Smooth muscle cell (in vitro differentiated cells): ENCODE measurements around the gene RERE. TPM values are rescaled to one million over a fixed set of nuclear protein-coding genes. Genes with fewer than 3 reads are reported as not detected.

Experiments
- DNase-seq: peaks from one replicate; lab custom pipeline; 2025; ENCODE audit not compliant: unreplicated experiment; lab: John Stamatoyannopoulos, UW
- H2AFZ ChIP-seq: fragments of 200-600 bp; sonication (generic); 2 replicates; pipeline ENCODE4 v1.6.0; 2016; ENCODE audit warnings: antibody characterized with exemption, low read depth, mild to moderate bottlenecking
- H3F3A ChIP-seq: fragments of 200-600 bp; sonication (generic); 2 replicates; pipeline ENCODE4 v1.6.0; 2017; ENCODE audit warnings: antibody characterized with exemption, low read depth
- H3K27ac ChIP-seq: fragments of 200-600 bp; sonication (generic); 2 replicates; pipeline ENCODE4 v1.5.1; 2016; ENCODE audit warnings: low read depth, mild to moderate bottlenecking
- H3K27me3 ChIP-seq: fragments of 200-600 bp; sonication (generic); 2 replicates; pipeline ENCODE4 v1.6.1; 2016; ENCODE audit warnings: low read depth, mild to moderate bottlenecking
- H3K36me3 ChIP-seq: fragments of 200-600 bp; sonication (generic); 2 replicates; pipeline ENCODE4 v1.5.1; 2016; ENCODE audit warnings: low read depth
- H3K4me1 ChIP-seq: fragments of 200-600 bp; sonication (generic); 2 replicates; pipeline ENCODE4 v1.5.1; 2016; ENCODE audit warnings: low read depth
- H3K4me2 ChIP-seq: fragments of 200-600 bp; sonication (generic); 2 replicates; pipeline ENCODE4 v1.6.0; 2016; ENCODE audit warnings: mild to moderate bottlenecking
- H3K4me3 ChIP-seq: fragments of 200-600 bp; sonication (generic); 2 replicates; pipeline ENCODE4 v1.5.1; 2016; ENCODE audit warnings: mild to moderate bottlenecking
- H3K79me2 ChIP-seq: fragments of 200-600 bp; sonication (generic); 2 replicates; pipeline ENCODE4 v1.6.0; 2016; ENCODE audit warnings: low read depth, mild to moderate bottlenecking
- H3K9ac ChIP-seq: fragments of 200-600 bp; sonication (generic); 2 replicates; pipeline ENCODE4 v1.6.0; 2016; ENCODE audit warnings: low read depth
- H3K9me3 ChIP-seq: fragments of 200-600 bp; sonication (generic); replicated peaks from 2 replicates; pipeline ENCODE4 v1.5.1; 2016; ENCODE audit warnings: low read depth
- H4K20me1 ChIP-seq: fragments of 200-600 bp; sonication (generic); 2 replicates; pipeline ENCODE4 v1.6.0; 2016; ENCODE audit warnings: low read depth
- WGBS: methylation state at CpG from one replicate; pipeline ENCODE4 v1.1.7; 2016; ENCODE audit warnings: low lambda C conversion rate; 5-methylcytosine and 5-hydroxymethylcytosine counted together
- polyA plus RNA-seq: library from polyadenylated mRNA; unstranded; fragments of >200 nt; fragmentation: Nextera tagmentation; extraction: Ambion mirVana; gene quantifications from 2 replicates; pipeline ENCODE4 v1.2.1, GENCODE V29; 2016
- total RNA-seq: library from RNA; depleted of rRNA; stranded (reverse); fragments of >200 nt; gene quantifications from 2 replicates; pipeline ENCODE4 v1.2.3, GENCODE V29; 2014
- TF ChIP-seq, protein P1 (sequence below): fragments of 200-600 bp; sonication (generic); IDR thresholded peaks from 2 replicates; pipeline ENCODE4 v1.5.1; 2017; ENCODE audit warnings: borderline replicate concordance, mild to moderate bottlenecking, antibody characterized with exemption; ENCODE audit not compliant: insufficient read depth, poor library complexity, severe bottlenecking

RERE gene
- 59.2 and 64.0 TPM in 2 replicates for total RNA-seq
- polyA plus RNA-seq, result 45.6 and 70.7 TPM in 2 replicates

DNA sequence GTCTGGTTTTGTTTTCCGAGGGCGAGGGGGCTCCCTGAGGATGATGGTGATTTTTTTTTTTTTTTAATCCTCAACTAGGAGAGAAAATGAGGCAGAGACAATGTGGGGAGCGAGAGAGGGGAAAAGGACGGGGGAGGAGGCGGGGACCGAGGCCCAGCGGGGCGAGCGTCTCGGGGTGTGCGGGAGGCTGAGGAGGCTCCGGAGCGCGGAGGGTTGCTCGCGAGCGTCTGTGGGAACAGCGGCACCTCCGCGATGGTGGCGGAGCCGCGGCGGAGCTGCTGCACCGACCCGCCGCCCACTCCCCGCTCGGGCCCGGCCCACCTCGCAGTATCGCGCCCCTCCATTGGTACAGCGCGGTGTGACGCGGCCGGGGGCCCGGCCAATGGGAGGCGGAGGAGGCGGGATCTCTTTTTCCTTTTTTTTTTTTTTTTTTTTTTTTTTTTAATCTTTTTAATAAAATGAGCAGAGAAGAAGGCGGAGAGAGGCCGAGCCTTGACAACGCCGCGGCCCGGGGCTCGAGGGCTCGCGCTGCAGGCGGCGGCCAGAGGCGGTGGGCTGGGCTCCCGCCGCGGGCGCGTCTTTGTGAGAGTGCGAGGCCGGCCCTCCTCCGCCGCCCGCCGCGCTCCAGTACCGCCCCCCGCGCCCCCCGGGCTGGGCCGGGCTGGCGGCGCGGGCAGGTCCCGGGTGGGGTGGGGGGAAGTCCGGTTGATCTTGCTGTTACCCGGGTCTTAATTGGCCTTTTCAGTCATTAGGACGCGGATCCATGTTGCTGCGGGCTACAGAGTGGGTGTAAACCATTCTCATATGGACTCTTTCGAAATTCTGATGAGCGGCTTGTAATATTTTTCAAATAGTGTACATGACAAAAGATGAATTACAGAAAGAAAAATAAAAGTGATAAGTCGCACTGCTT lies at the start of gene RERE:
Gene RERE, minus strand, starts transcription at position 229 of the 913 bp plus-strand sequence.
- Histone ChIP-seq H4K20me1 (peaks cover 26% of the 10 kb centered on the region), H3K9me3 (no peaks in the 10 kb centered on the region), H3K27me3 (no peaks in the 10 kb centered on the region), H3K4me2 (peak within 1 kb of the TSS; percentile 99), H3K79me2 (peaks cover 47% of the 10 kb centered on the region), H2AFZ (peak within 1 kb of the TSS; percentile 87), H3K27ac (peak within 1 kb of the TSS; percentile 92), H3K9ac (peak within 1 kb of the TSS; percentile 96), H3K4me3 (peak within 1 kb of the TSS; percentile 99), H3K4me1 (peaks cover 37% of the 10 kb centered on the region), H3K36me3 (no peaks in the 10 kb centered on the region), H3F3A (peaks cover 34% of the 10 kb centered on the region)
- TF ChIP-seq, protein P1, sequence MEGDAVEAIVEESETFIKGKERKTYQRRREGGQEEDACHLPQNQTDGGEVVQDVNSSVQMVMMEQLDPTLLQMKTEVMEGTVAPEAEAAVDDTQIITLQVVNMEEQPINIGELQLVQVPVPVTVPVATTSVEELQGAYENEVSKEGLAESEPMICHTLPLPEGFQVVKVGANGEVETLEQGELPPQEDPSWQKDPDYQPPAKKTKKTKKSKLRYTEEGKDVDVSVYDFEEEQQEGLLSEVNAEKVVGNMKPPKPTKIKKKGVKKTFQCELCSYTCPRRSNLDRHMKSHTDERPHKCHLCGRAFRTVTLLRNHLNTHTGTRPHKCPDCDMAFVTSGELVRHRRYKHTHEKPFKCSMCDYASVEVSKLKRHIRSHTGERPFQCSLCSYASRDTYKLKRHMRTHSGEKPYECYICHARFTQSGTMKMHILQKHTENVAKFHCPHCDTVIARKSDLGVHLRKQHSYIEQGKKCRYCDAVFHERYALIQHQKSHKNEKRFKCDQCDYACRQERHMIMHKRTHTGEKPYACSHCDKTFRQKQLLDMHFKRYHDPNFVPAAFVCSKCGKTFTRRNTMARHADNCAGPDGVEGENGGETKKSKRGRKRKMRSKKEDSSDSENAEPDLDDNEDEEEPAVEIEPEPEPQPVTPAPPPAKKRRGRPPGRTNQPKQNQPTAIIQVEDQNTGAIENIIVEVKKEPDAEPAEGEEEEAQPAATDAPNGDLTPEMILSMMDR, result no peak
- WGBS, result under 1% methylated on average over 14 of the region's 82 CpGs
- DNase-seq, result peak; percentile 75

DNA sequence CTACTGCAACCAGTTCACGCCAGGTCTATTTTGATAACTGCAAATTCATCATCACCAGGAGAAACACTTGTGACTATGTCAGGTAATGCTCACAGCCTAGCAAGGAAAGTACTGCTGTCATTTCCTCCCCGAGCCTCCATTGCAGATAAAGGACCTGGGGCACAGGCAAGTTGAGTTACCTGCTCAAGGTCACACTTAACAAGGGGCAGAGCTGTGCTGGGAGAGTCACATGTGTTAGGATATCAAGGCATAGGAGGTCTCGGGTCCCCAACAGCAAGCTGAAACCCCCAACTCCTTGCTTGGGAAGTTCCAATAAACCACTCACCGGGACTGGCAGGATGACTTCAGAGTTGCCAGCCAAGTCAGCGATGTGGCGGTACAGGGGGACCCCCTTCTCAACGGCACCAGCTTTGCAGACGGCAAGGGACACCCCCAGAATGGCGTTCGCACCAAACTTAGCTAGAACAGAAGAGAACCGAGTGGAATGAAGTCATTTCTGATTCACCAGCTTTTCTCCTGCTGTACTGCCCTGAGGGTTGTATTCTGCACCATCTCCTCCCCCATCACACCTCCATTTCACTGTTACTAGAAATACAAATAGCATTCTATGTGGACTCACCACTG lies 49.5 kb upstream of the RERE start:
- no peak for DNase-seq
- H3K36me3 ChIP-seq, result peaks cover 25% of the 10 kb centered on the region
- no peaks in the 10 kb centered on the region for H3K9me3 ChIP-seq
- TF ChIP-seq, protein P1, result no peak
- H3F3A ChIP-seq, result peaks cover 92% of the 10 kb centered on the region
- H3K79me2 ChIP-seq, result peaks cover 70% of the 10 kb centered on the region
- no peak overlapping the region for H3K4me3 ChIP-seq
- no peaks in the 10 kb centered on the region for H3K27me3 ChIP-seq
- H3K4me1 ChIP-seq, result peaks cover 4% of the 10 kb centered on the region
- 85% methylated on average over 11 of the region's 11 CpGs for WGBS
- no peak overlapping the region for H3K9ac ChIP-seq
- peaks cover 100% of the 10 kb centered on the region for H4K20me1 ChIP-seq
- no peak overlapping the region for H2AFZ ChIP-seq
- H3K4me2 ChIP-seq, result no peak overlapping the region
- H3K27ac ChIP-seq, result peak overlapping the region; percentile 38

DNA sequence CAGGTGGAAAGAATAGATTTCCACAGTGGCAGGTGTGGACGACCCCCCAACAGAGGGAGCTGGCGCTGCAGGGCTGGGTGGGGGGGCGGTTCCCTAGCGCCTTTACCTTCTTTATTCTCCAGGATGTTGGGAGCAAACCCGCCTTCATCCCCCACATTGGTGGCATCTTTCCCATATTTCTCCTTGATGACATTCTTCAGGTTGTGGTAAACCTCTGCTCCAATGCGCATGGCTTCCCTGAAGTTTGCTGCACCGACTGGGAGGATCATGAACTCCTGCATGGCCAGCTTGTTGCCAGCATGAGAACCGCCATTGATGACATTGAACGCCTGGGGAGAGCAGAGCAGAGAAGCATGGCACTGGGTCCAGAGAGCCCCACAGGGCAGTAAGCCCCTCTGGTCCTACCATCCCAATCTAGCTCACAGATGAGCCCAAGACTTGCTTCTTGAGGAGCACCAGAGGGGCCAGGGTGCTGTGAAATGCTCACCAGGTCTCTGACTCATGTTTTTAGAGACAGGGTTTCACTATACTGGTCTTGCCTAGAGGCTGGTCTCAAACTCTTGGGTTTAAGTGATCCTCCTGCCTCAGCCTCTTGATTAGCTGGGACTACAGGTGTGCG lies 48.8 kb upstream of the RERE start:
- H3K9ac ChIP-seq, result no peak overlapping the region
- H3K4me3 ChIP-seq, result no peak overlapping the region
- H3K79me2 ChIP-seq, result peaks cover 64% of the 10 kb centered on the region
- 93% methylated on average over 10 of the region's 10 CpGs for WGBS
- no peaks in the 10 kb centered on the region for H3K27me3 ChIP-seq
- TF ChIP-seq, protein P1, result no peak
- H2AFZ ChIP-seq, result no peak overlapping the region
- peaks cover 27% of the 10 kb centered on the region for H3K36me3 ChIP-seq
- H3K4me1 ChIP-seq, result peaks cover 4% of the 10 kb centered on the region
- H3K4me2 ChIP-seq, result no peak overlapping the region
- H4K20me1 ChIP-seq, result peaks cover 100% of the 10 kb centered on the region
- DNase-seq, result no peak
- H3K9me3 ChIP-seq, result no peaks in the 10 kb centered on the region
- peaks cover 91% of the 10 kb centered on the region for H3F3A ChIP-seq
- H3K27ac ChIP-seq, result no peak overlapping the region
